HCT116 (cell line): ENCODE measurements around the gene SEC23IP. TPM values are rescaled to one million over a fixed set of nuclear protein-coding genes. Genes with fewer than 3 reads are reported as not detected.

Source experiments
- ATAC-seq: fragments of 200-7000 bp; cut with Tn5 transposase; 2 replicates; pipeline ENCODE4 v1.9.1; 2020; ENCODE audit warnings: mild to moderate bottlenecking, moderate library complexity
- BruUV-seq: library from RNA; stranded (reverse); fragments of 400-500 nt; replicated peaks from 2 replicates; lab custom pipeline; 2021; lab: Mats Ljungman, UMichigan
- CTCF ChIA-PET: fragments of 300-600 bp; sonication (Branson Sonifier 250); formaldehyde crosslinking; loops from one replicate; lab custom pipeline; 2021; ENCODE audit warnings: antibody characterized with exemption; lab: Charles Lee
- POLR2A ChIA-PET: fragments of 300-600, 350-600 bp; sonication (Branson Sonifier 250); formaldehyde crosslinking; loops from one replicate; lab custom pipeline; 2021; ENCODE audit warnings: antibody characterized with exemption; lab: Charles Lee
- RAD21 ChIA-PET, 2 experiments: fragments of 300-600 bp; sonication (Branson Sonifier 250); formaldehyde crosslinking; loops; one replicate each; lab custom pipeline; 2023; ENCODE audit warnings: low total read pairs in 2 of 2; ENCODE audit not compliant: uncharacterized antibody in 2 of 2, unreplicated experiment in 2 of 2, low non-redundant PET in 1 of 2; lab: Charles Lee
- DNase-seq: peaks from one replicate; pipeline ENCODE4 v3.0.0-alpha.2; 2010; ENCODE audit warnings: low read depth, low spot score
- H2AFZ ChIP-seq: fragments of 200-600 bp; shearing (Covaris generic), sonication (generic); 2 replicates; pipeline ENCODE4 v1.6.1; 2017; ENCODE audit warnings: low read depth, mixed run types, mixed read lengths, antibody characterized with exemption, low read length; ENCODE audit not compliant: poor library complexity, severe bottlenecking
- H3K27ac ChIP-seq: 2 replicates; pipeline ENCODE4 v1.5.1; 2012; ENCODE audit warnings: low read depth, low read length
- H3K27me3 ChIP-seq: fragments of 200-600 bp; sonication (generic); 2 replicates; pipeline ENCODE4 v1.6.1; 2016; ENCODE audit warnings: mixed run types, low read length, mixed read lengths; ENCODE audit not compliant: insufficient read depth
- H3K36me3 ChIP-seq, 2 experiments: fragments of 200-500 bp in 1 of 2; fragments of 200-600 bp in 1 of 2; sonication (Bioruptor generic) in 1 of 2; sonication (generic) in 1 of 2; 2 replicates each; pipeline versions ENCODE4 v1.5.1 to v1.6.1; 2014 to 2016; ENCODE audit warnings: low read length in 2 of 2, inconsistent platforms in 1 of 2, mixed read lengths in 1 of 2, mixed run types in 1 of 2; ENCODE audit not compliant: insufficient read depth in 2 of 2, control insufficient read depth in 1 of 2
- H3K4me1 ChIP-seq, 2 experiments: fragments of 200-600 bp in 1 of 2; sonication (generic) in 1 of 2; 2 replicates each; pipeline versions ENCODE4 v1.5.1 to v1.6.1; 2012 to 2017; ENCODE audit warnings: low read length in 2 of 2, inconsistent platforms in 1 of 2, mild to moderate bottlenecking in 1 of 2, mixed read lengths in 1 of 2, mixed run types in 1 of 2, moderate library complexity in 1 of 2; ENCODE audit not compliant: insufficient read depth in 2 of 2, control insufficient read depth in 1 of 2
- H3K4me2 ChIP-seq: fragments of 200-600 bp; sonication (generic); 2 replicates; pipeline ENCODE4 v1.6.1; 2017; ENCODE audit warnings: mixed run types, low read length, mixed read lengths
- H3K4me3 ChIP-seq, 2 experiments: fragments of 200-600 bp in 1 of 2; sonication (generic) in 1 of 2; replicated peaks in 1 of 2; 2 replicates each; pipeline ENCODE4 v1.5.1; 2011 to 2016; ENCODE audit warnings: low read length in 2 of 2, control low read depth in 1 of 2, low read depth in 1 of 2, mild to moderate bottlenecking in 1 of 2, mixed read lengths in 1 of 2, mixed run types in 1 of 2
- H3K79me2 ChIP-seq: fragments of 200-600 bp; sonication (generic); 2 replicates; pipeline ENCODE4 v1.6.1; 2017; ENCODE audit warnings: mild to moderate bottlenecking, mixed run types, low read length, moderate library complexity, mixed read lengths; ENCODE audit not compliant: insufficient read depth
- H3K9ac ChIP-seq: fragments of 200-600 bp; sonication (generic); 2 replicates; pipeline ENCODE4 v1.6.1; 2016; ENCODE audit warnings: low read length, mixed read lengths
- H3K9me2 ChIP-seq: fragments of 200-600 bp; sonication (generic), shearing (Covaris generic); 2 replicates; pipeline ENCODE4 v1.6.1; 2017; ENCODE audit warnings: mixed run types, mild to moderate bottlenecking, moderate library complexity; ENCODE audit not compliant: insufficient read depth
- H3K9me3 ChIP-seq, 2 experiments: fragments of 200-500 bp in 1 of 2; fragments of 200-600 bp in 1 of 2; sonication (Bioruptor generic) in 1 of 2; sonication (generic) in 1 of 2; 2 replicates each; pipeline ENCODE4 v1.6.1; 2014 to 2017; ENCODE audit warnings: low read length in 2 of 2, mixed read lengths in 2 of 2, inconsistent platforms in 1 of 2, low read depth in 1 of 2, mild to moderate bottlenecking in 1 of 2, mixed run types in 1 of 2, moderate library complexity in 1 of 2; ENCODE audit not compliant: control insufficient read depth in 1 of 2, insufficient read depth in 1 of 2
- H4K20me1 ChIP-seq: fragments of 200-600 bp; sonication (generic), shearing (Covaris generic); 2 replicates; pipeline ENCODE4 v1.6.1; 2017; ENCODE audit warnings: mixed run types, mild to moderate bottlenecking, moderate library complexity; ENCODE audit not compliant: insufficient read depth
- CEBPB ChIP-seq: IDR thresholded peaks from 2 replicates; pipeline ENCODE4 v1.6.1; 2012; ENCODE audit warnings: low read depth
- CTCF ChIP-seq, 3 experiments: fragments of 200-600 bp in 1 of 3; sonication (generic) in 1 of 3; IDR thresholded peaks in 2 of 3; conservative IDR thresholded peaks in 1 of 3; 2 replicates each; pipeline ENCODE4 v1.5.1; 2012 to 2017; ENCODE audit warnings: low read depth in 2 of 3, low read length in 2 of 3, antibody characterized with exemption in 1 of 3, borderline replicate concordance in 1 of 3, control low read depth in 1 of 3, mild to moderate bottlenecking in 1 of 3, mixed read lengths in 1 of 3, mixed run types in 1 of 3, moderate library complexity in 1 of 3; ENCODE audit not compliant: insufficient read depth in 1 of 3
- ELF1 ChIP-seq: IDR thresholded peaks from 2 replicates; pipeline ENCODE4 v1.6.1; 2012; ENCODE audit warnings: low read depth, borderline replicate concordance
- EZH2phosphoT487 ChIP-seq: fragments of 200-600 bp; IDR thresholded peaks from 2 replicates; pipeline ENCODE4 v1.6.1; 2018; ENCODE audit warnings: antibody characterized with exemption, borderline replicate concordance
- POLR2A ChIP-seq: IDR thresholded peaks from 2 replicates; pipeline ENCODE4 v1.7.0; 2011; ENCODE audit warnings: borderline replicate concordance; ENCODE audit not compliant: insufficient read depth, insufficient read length; ENCODE audit errors: extremely low read depth
- RAD21 ChIP-seq: IDR thresholded peaks from 2 replicates; pipeline ENCODE4 v1.6.1; 2012; ENCODE audit warnings: low read depth, mild to moderate bottlenecking
- REST ChIP-seq: IDR thresholded peaks from 2 replicates; pipeline ENCODE4 v1.6.1; 2012; ENCODE audit warnings: low read depth
- SRF ChIP-seq: IDR thresholded peaks from 2 replicates; pipeline ENCODE4 v1.6.1; 2012; ENCODE audit warnings: low read depth
- intact Hi-C: fragments of 100-400 bp; cut with micrococcal nuclease; formaldehyde crosslinking; loops from 2 replicates; pipeline ENCODE4 v1.10.0; 2022
- total RNA-seq: library from RNA; stranded (reverse); gene quantifications from one replicate; pipeline ENCODE4 v1.2.1, GENCODE V29; 2021; ENCODE audit not compliant: unreplicated experiment

Gene SEC23IP
- total RNA-seq, 1 experiment from 2014 or later = 122 TPM

- TF ChIP-seq CTCF (IDR thresholded peaks at IDR 0.05 in 2 of 3, conservative IDR thresholded peaks at IDR 0.05 in 1 of 3; ENCODE audit: borderline replicate concordance in 1 of 3, insufficient read depth in 1 of 3, low read depth in 2 of 3, low read length in 2 of 3) = peak; percentile 60 to 93 (median 91)
- TF ChIP-seq, all 23 proteins: peak for 4
These were observed 32.9 kb upstream of the SEC23IP start (continued) for GRCh38 chr10:119859420-119860258.

GRCh38 chr10:119860866-119861607, 31.5 kb upstream of the SEC23IP start:
- DNase-seq (no peak), ATAC-seq (no peak)
- no peak overlapping the region for H3K27ac ChIP-seq
- no peaks in the 10 kb centered on the region for H3K9me2 ChIP-seq
- H3K79me2 ChIP-seq = peaks cover 100% of the 10 kb centered on the region
- H3K4me3 ChIP-seq = no peak overlapping the region
- H3K27me3 ChIP-seq = no peaks in the 10 kb centered on the region
- RAD21 ChIA-PET = interaction anchor here in 1 of 2 experiments (0.5 kb wide), 1 partner anchor 73 kb away, joined by 3 read pairs; no protein-coding TSS in a partner anchor
- H2AFZ ChIP-seq = no peak overlapping the region
- intact Hi-C loops = no loop called here
- H3K9me3 ChIP-seq = no peaks in the 10 kb centered on the region
- peaks cover 75% of the 10 kb centered on the region; the same call in 1 of the 2 replicates for H4K20me1 ChIP-seq
- POLR2A ChIA-PET = interaction anchor here (0.9 kb wide), 1 partner anchor 12 kb away, joined by 4 read pairs; the partner anchor contains the start of gene MCMBP
- TF ChIP-seq CEBPB = no peak
- no peak for TF ChIP-seq ELF1
- TF ChIP-seq EZH2phosphoT487 = no peak
- TF ChIP-seq REST = no peak
- no peak for TF ChIP-seq RAD21
- no peak for TF ChIP-seq SRF
- no peak for TF ChIP-seq POLR2A
- CTCF ChIA-PET = interaction anchor here (1.5 to 3.9 kb wide), 4 partner anchors 11 to 258 kb away, joined by 4 to 65 read pairs (median 36); partner anchors contain the start of gene MCMBP
- H3K9ac ChIP-seq = no peak overlapping the region
- H3K4me1 ChIP-seq = no peaks in the 10 kb centered on the region
- H3K36me3 ChIP-seq = peaks cover 20 to 22% of the 10 kb centered on the region in 2 experiments
- no TSS peak for BruUV-seq
- no peak overlapping the region for H3K4me2 ChIP-seq
